Stimulated activated naive B cell treated with anti-CD40 and anti-IgM and Interleukin-4, amounts not matched to agents 10 μg/mL and 1 μg/mL and 100 μg/mL, for 72 hours (primary cell): ENCODE data around the gene PLCB1.

Source experiments
- ATAC-seq, 2 donors: fragments of 150-1000 bp; cut with Tn5 transposase; replicated peaks; 2 replicates each; pipeline ENCODE4 v1.10.0; 2021; ENCODE audit warnings: moderate library complexity in 1 of 2
- DNase-seq: peaks from one replicate; pipeline ENCODE4 v3.0.0; 2021
- H3K27ac Mint-ChIP-seq: one replicate; pipeline ENCODE4 v1.8.0; 2022; ENCODE audit warnings: mild to moderate bottlenecking, mixed read lengths
- H3K27me3 Mint-ChIP-seq, 2 donors: one replicate each; pipeline ENCODE4 v1.8.0; 2022; ENCODE audit warnings: mixed read lengths in 2 of 2
- H3K36me3 Mint-ChIP-seq, 2 donors: one replicate each; pipeline ENCODE4 v1.8.0; 2022; ENCODE audit warnings: mixed read lengths in 2 of 2, mild to moderate bottlenecking in 1 of 2
- H3K4me1 Mint-ChIP-seq, 2 donors: one replicate each; pipeline ENCODE4 v1.8.0; 2022; ENCODE audit warnings: mixed read lengths in 2 of 2, mild to moderate bottlenecking in 1 of 2
- H3K4me3 Mint-ChIP-seq, 2 donors: one replicate each; pipeline ENCODE4 v1.8.0; 2022; ENCODE audit warnings: mild to moderate bottlenecking in 2 of 2, mixed read lengths in 2 of 2, moderate library complexity in 1 of 2
- H3K9me3 Mint-ChIP-seq, 2 donors: one replicate each; pipeline ENCODE4 v1.8.0; 2022; ENCODE audit warnings: mixed read lengths in 2 of 2, mild to moderate bottlenecking in 1 of 2

PLCB1 gene

DNA sequence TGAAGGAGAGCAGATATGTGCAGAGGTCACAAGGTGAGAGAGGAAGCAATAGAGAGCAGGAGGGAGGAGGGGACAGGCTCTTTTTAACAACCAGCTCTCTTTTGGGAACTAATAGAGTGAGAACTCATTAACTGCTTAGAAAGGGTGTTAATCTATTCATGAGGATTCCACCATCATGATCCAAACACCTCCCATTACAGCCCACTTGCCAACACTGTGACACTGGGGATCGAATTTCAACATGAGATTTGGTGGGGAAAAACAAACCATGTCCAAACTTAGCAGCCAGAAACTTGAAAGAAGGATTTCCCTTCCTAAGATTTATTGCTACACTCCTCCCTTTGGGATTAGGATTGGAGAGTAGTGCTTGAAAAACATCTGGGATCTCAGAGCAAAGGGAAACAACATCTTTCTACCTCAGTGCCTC, 801.3 kb downstream of the PLCB1 start:
- no peaks in the 10 kb centered on the region for H3K27me3 Mint-ChIP-seq
- H3K27ac Mint-ChIP-seq = no peak overlapping the region
- ATAC-seq (no peak), DNase-seq (no peak)
- H3K4me1 Mint-ChIP-seq = no peaks in the 10 kb centered on the region
- H3K36me3 Mint-ChIP-seq = no peaks in the 10 kb centered on the region
- H3K4me3 Mint-ChIP-seq = no peak overlapping the region
- H3K9me3 Mint-ChIP-seq = no peaks in the 10 kb centered on the region

- no peaks in the 10 kb centered on the region for H3K4me1 Mint-ChIP-seq
- H3K4me3 Mint-ChIP-seq = no peak overlapping the region
- DNase-seq = no peak
- H3K36me3 Mint-ChIP-seq = no peaks in the 10 kb centered on the region
- no peak overlapping the region for H3K27ac Mint-ChIP-seq
- ATAC-seq = no peak
- H3K27me3 Mint-ChIP-seq = no peaks in the 10 kb centered on the region
- no peaks in the 10 kb centered on the region for H3K9me3 Mint-ChIP-seq
These were observed 802.3 kb downstream of the PLCB1 start for GRCh38 chr20:8934362-8934761.
